Karpas-422 (cell line): ENCODE results near the gene CHCHD6. TPM values are rescaled to one million over a fixed set of nuclear protein-coding genes. Genes with fewer than 3 reads are reported as not detected.

Experiments
- DNase-seq: peaks from one replicate; pipeline ENCODE4 v3.0.0-alpha.2; 2015
- H2AFZ ChIP-seq: fragments of 200-600 bp; sonication (generic); 2 replicates; pipeline ENCODE4 v1.6.1; 2014; ENCODE audit warnings: antibody characterized with exemption, low read length, mixed read lengths
- H3K27ac ChIP-seq: fragments of 200-600 bp; sonication (generic); 2 replicates; pipeline ENCODE4 v1.5.1; 2014; ENCODE audit warnings: mild to moderate bottlenecking, low read length, moderate library complexity
- H3K27me3 ChIP-seq: fragments of 200-600 bp; sonication (generic); 2 replicates; pipeline ENCODE4 v1.6.1; 2014; ENCODE audit warnings: low read length, mixed read lengths
- H3K36me3 ChIP-seq: fragments of 200-600 bp; sonication (generic); 2 replicates; pipeline ENCODE4 v1.6.1; 2014; ENCODE audit warnings: low read length, mixed read lengths; ENCODE audit not compliant: insufficient read depth
- H3K4me1 ChIP-seq: fragments of 200-600 bp; sonication (generic); 2 replicates; pipeline ENCODE4 v1.6.1; 2014; ENCODE audit warnings: mild to moderate bottlenecking, low read length, mixed read lengths
- H3K4me2 ChIP-seq: fragments of 200-600 bp; sonication (generic); 2 replicates; pipeline ENCODE4 v1.6.1; 2014; ENCODE audit warnings: low read length, low read depth, mild to moderate bottlenecking; ENCODE audit not compliant: poor library complexity, severe bottlenecking
- H3K4me3 ChIP-seq: fragments of 200-600 bp; sonication (generic); 2 replicates; pipeline ENCODE4 v1.5.1; 2014; ENCODE audit warnings: mild to moderate bottlenecking, antibody characterized with exemption, low read length, mixed read lengths
- H3K79me2 ChIP-seq: fragments of 200-600 bp; sonication (generic); 2 replicates; pipeline ENCODE4 v1.6.1; 2014; ENCODE audit warnings: mild to moderate bottlenecking, low read length, mixed read lengths
- H3K9ac ChIP-seq: fragments of 200-600 bp; sonication (generic); 2 replicates; pipeline ENCODE4 v1.6.0; 2014; ENCODE audit warnings: low read length
- H3K9me2 ChIP-seq: fragments of 200-600 bp; sonication (generic), shearing (Covaris generic); replicated peaks from 2 replicates; pipeline ENCODE4 v1.6.0; 2014; ENCODE audit warnings: mild to moderate bottlenecking, low read length, moderate library complexity; ENCODE audit not compliant: insufficient read depth
- H3K9me3 ChIP-seq: fragments of 300-700, 200-600 bp; sonication (generic); 2 replicates; pipeline ENCODE4 v1.6.1; 2014; ENCODE audit warnings: low read length, mixed read lengths
- H4K20me1 ChIP-seq: fragments of 200-600 bp; sonication (generic); 2 replicates; pipeline ENCODE4 v1.6.1; 2014; ENCODE audit warnings: mild to moderate bottlenecking, antibody characterized with exemption, low read length, low read depth; ENCODE audit not compliant: insufficient read depth
- total RNA-seq: library from RNA; depleted of rRNA; stranded (reverse); fragments of >200 nt; shearing (Covaris generic); gene quantifications from 2 replicates; pipeline ENCODE4 v1.2.3, GENCODE V29; 2014; ENCODE audit warnings: low replicate concordance

The CHCHD6 gene
- total RNA-seq, 1 experiment from 2014 or later: 12.8 TPM

DNA sequence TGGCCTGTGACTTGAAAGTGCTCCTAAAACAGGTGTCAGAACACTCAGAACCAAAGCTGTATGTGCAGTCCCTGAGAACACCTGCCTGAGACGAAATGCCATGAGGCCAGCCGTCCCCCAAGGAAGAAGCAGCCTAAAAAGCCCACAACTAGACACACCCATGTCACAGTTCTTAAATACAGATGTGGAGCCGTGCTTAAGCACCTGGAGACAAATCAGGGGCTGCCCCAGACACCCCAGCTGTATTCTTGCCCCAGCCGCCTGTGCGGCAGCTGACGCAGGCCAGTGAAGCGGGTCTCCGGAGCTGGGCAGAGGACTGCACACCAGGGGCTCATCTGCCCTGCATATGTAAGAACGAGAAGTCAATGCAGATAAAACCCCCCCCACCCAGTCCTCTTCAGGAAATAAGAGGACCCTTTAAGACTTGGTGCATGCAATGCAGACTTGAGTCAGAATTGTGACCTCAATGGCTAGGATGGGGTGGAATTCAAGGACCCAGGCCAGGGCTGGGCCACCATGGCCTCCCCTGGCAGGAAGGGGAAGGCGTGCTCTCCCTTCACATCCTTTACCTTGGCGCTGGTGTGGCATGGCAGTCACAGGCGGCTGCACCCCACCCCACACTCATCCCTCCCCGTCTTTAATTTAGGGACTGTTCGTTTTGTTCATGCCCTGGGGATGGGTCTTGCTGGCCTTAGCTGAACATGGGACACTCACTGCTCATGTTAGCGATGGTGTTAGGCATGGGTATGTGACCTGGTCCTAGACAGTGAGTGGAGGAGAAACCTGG lies 251.2 kb downstream of the CHCHD6 start:
- no peaks in the 10 kb centered on the region for H3K36me3 ChIP-seq
- H3K79me2 ChIP-seq: no peaks in the 10 kb centered on the region
- no peak overlapping the region for H2AFZ ChIP-seq
- peak; percentile 51 for DNase-seq
- no peaks in the 10 kb centered on the region for H3K9me2 ChIP-seq
- H3K9ac ChIP-seq: no peak overlapping the region
- H3K4me1 ChIP-seq: peaks cover 10% of the 10 kb centered on the region; the same call in 1 of the 2 replicates
- 0 out of 2 replicates have a peak, but pooled peaks cover 10% of the 10 kb centered on the region for H4K20me1 ChIP-seq
- no peak overlapping the region for H3K4me2 ChIP-seq
- no peak overlapping the region for H3K27ac ChIP-seq
- no peaks in the 10 kb centered on the region for H3K9me3 ChIP-seq
- no peak overlapping the region for H3K4me3 ChIP-seq
- no peaks in the 10 kb centered on the region for H3K27me3 ChIP-seq

- no peaks in the 10 kb centered on the region for H3K79me2 ChIP-seq
- no peaks in the 10 kb centered on the region for H3K27me3 ChIP-seq
- H3K9ac ChIP-seq: no peak overlapping the region
- H3K4me1 ChIP-seq: peaks cover 10% of the 10 kb centered on the region; the same call in 1 of the 2 replicates
- no peaks in the 10 kb centered on the region for H3K9me3 ChIP-seq
- 0 out of 2 replicates have a peak, but pooled peaks cover 10% of the 10 kb centered on the region for H4K20me1 ChIP-seq
- no peak overlapping the region for H3K27ac ChIP-seq
- H2AFZ ChIP-seq: no peak overlapping the region
- no peaks in the 10 kb centered on the region for H3K36me3 ChIP-seq
- no peak overlapping the region for H3K4me2 ChIP-seq
- DNase-seq: no peak
- H3K4me3 ChIP-seq: no peak overlapping the region
- H3K9me2 ChIP-seq: no peaks in the 10 kb centered on the region
Observed at GRCh38 chr3:126956361-126956760, 252.3 kb downstream of the CHCHD6 start.

DNA sequence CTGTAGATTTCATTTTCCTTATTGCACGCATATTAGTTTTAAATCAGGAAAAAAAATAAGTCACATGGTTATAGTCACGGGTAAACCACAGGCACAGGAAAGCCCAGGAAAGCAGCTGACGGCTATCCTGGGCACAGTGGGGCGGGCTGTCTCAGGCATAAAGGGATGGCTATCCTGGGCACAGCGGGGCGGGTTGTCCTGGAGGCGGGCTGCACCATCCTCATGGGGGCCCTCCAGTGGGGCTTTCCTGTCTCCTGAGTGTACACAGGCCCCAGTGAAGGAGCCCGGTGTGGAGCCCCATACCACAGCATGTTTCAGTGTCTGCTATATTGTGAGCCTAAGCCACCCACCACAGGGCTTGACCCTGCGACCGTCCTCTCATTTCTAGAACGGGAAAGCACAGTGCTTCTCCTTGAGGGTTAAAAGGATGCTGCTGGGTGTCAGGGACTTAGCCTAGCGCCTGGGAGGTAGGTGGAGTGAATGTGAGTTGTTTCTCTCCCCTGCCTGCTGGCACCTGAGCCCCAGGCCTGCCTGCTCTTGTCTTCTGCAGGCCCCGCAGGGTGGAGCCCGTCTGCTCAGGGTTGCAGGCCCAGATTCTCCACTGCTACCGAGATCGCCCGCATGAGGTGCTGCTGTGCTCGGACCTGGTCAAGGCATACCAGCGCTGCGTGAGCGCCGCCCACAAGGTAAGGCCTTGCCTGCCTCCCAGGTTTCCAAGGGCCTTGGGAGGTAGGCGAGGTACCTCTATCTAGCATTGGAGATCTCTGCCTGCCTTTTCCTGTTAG lies 253.0 kb downstream of the CHCHD6 start:
- no peak overlapping the region for H3K4me3 ChIP-seq
- H3K36me3 ChIP-seq: no peaks in the 10 kb centered on the region
- H3K9ac ChIP-seq: no peak overlapping the region
- no peaks in the 10 kb centered on the region for H3K79me2 ChIP-seq
- no peak for DNase-seq
- no peaks in the 10 kb centered on the region for H3K27me3 ChIP-seq
- H3K9me2 ChIP-seq: no peaks in the 10 kb centered on the region
- H2AFZ ChIP-seq: no peak overlapping the region
- 0 out of 2 replicates have a peak, but pooled peaks cover 10% of the 10 kb centered on the region for H4K20me1 ChIP-seq
- H3K9me3 ChIP-seq: no peaks in the 10 kb centered on the region
- H3K4me2 ChIP-seq: no peak overlapping the region
- H3K27ac ChIP-seq: no peak overlapping the region
- H3K4me1 ChIP-seq: peaks cover 10% of the 10 kb centered on the region; the same call in 1 of the 2 replicates

- no peak overlapping the region for H3K4me2 ChIP-seq
- H3K4me1 ChIP-seq: peaks cover 10% of the 10 kb centered on the region; the same call in 1 of the 2 replicates
- no peaks in the 10 kb centered on the region for H3K9me3 ChIP-seq
- H3K4me3 ChIP-seq: no peak overlapping the region
- no peaks in the 10 kb centered on the region for H3K27me3 ChIP-seq
- no peak overlapping the region for H2AFZ ChIP-seq
- H3K79me2 ChIP-seq: no peaks in the 10 kb centered on the region
- no peak overlapping the region for H3K9ac ChIP-seq
- H3K9me2 ChIP-seq: no peaks in the 10 kb centered on the region
- no peak overlapping the region for H3K27ac ChIP-seq
- no peak for DNase-seq
- no peaks in the 10 kb centered on the region for H3K36me3 ChIP-seq
- 0 out of 2 replicates have a peak, but pooled peaks cover 10% of the 10 kb centered on the region for H4K20me1 ChIP-seq
Observed at GRCh38 chr3:126957776-126958637, 254.0 kb downstream of the CHCHD6 start.

DNA sequence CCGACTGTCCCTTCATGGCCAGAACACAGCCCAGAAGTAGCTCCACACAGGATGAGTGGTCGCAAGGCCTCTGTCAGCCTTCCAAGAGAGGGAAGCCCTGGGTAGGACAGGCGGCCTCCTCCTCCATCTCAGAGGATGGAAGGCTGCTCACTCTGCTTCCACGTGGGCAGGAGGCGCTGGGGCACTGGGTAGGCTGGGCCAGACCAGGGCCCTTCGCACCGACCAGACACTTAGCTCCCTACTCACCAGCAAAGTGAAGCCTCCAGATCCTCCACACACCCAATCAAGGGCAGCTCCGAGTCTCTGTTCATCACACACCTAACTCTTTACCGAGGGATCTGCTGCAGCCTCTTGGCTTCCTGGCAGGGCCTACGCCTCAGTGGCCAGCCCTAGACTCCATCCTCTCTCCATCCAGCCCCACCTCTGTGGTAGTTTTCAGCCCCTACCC lies 254.6 kb downstream of the CHCHD6 start:
- Histone ChIP-seq H3K9me3 (no peaks in the 10 kb centered on the region), H3K9ac (no peak overlapping the region), H3K27ac (no peak overlapping the region), H3K9me2 (no peaks in the 10 kb centered on the region), H3K4me3 (no peak overlapping the region), H3K36me3 (no peaks in the 10 kb centered on the region), H4K20me1 (0 out of 2 replicates have a peak, but pooled peaks cover 10% of the 10 kb centered on the region), H3K4me2 (no peak overlapping the region), H2AFZ (no peak overlapping the region), H3K4me1 (peaks cover 10% of the 10 kb centered on the region; the same call in 1 of the 2 replicates), H3K79me2 (no peaks in the 10 kb centered on the region), H3K27me3 (no peaks in the 10 kb centered on the region)
- DNase-seq: no peak

DNA sequence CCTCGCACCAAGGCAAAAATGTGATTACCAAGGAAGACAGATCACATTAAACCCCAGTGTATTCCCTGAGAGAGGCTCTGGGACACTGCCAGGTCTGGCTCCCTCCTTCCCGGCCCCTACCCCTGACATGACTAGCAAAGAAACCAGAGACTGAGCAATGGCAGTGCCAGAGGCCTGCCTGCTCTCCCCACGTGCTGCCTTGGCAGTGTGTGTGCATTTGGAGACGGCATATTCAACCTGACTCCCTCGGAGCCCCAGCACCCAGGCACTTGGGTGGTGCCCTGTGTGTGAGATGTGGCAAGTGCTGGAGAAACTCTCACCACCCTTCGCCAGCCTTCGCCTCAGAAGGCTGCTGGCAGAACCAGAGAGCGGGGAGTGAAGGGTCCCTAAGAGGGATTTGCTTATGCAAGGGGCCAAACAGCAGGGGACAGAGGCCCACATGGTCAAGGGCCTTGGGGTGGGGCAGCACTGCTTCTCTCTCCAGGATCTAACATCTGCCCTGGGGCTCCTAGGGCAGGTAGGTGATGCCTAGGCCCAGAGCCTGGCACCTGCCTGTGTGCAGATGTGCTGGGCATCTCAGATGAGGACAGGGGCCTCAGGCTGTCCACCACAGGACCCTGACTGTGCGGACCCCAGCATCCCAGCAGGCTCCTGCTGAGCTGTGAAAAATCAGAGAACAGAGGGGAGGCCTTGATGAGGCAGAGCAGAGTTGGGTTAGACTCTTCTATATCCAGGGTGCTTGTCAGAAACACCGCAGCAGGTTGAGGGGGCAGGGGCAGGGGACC lies 255.3 kb downstream of the CHCHD6 start:
- H3K79me2 ChIP-seq: no peaks in the 10 kb centered on the region
- no peak overlapping the region for H3K9ac ChIP-seq
- 0 out of 2 replicates have a peak, but pooled peaks cover 10% of the 10 kb centered on the region for H4K20me1 ChIP-seq
- no peaks in the 10 kb centered on the region for H3K9me3 ChIP-seq
- no peak overlapping the region for H3K4me3 ChIP-seq
- no peaks in the 10 kb centered on the region for H3K9me2 ChIP-seq
- H3K27me3 ChIP-seq: no peaks in the 10 kb centered on the region
- no peaks in the 10 kb centered on the region for H3K36me3 ChIP-seq
- no peak overlapping the region for H2AFZ ChIP-seq
- H3K27ac ChIP-seq: no peak overlapping the region
- DNase-seq: no peak
- H3K4me2 ChIP-seq: no peak overlapping the region
- peaks cover 10% of the 10 kb centered on the region; the same call in 1 of the 2 replicates for H3K4me1 ChIP-seq

DNA sequence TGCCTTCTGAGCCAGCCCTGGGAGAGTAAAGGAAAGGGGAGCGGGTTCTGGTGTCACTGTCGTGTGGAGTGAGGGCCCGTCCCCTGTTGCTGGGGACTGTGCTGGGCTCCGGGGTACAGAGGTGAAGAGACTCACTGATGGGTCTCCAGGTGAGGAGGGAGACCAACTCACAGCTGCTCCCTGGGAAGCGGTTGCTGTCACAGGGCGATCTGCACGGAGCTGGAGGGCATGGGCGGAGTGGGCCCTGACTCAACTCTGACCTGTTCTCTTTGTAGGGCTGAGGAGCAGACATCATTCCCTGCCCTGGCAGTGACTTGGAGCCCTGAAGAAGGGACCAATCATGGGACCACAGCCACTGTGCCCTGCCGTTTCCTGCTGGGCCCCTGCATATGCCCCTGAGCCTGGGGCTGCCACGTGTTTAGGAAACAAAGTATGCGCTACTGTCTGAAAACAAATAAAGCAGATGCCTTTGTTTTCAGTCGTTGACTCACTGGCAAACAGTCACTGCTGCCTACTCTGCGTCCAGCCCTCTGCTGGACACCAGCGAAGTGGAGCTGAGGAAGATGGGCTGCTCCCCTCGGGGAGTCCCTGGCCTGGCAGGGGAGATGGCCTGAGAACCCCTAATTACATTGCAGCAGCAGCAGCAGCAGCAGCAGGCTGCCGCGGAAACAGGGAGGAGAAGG lies 256.0 kb downstream of the CHCHD6 start:
- H3K9me3 ChIP-seq: no peaks in the 10 kb centered on the region
- no peak overlapping the region for H3K4me3 ChIP-seq
- no peaks in the 10 kb centered on the region for H3K79me2 ChIP-seq
- H2AFZ ChIP-seq: no peak overlapping the region
- peaks cover 3% of the 10 kb centered on the region; the same call in 1 of the 2 replicates for H3K4me1 ChIP-seq
- H3K27ac ChIP-seq: no peak overlapping the region
- H3K4me2 ChIP-seq: no peak overlapping the region
- H3K9me2 ChIP-seq: no peaks in the 10 kb centered on the region
- H3K9ac ChIP-seq: no peak overlapping the region
- H3K27me3 ChIP-seq: no peaks in the 10 kb centered on the region
- DNase-seq: no peak
- 0 out of 2 replicates have a peak, but pooled peaks cover 3% of the 10 kb centered on the region for H4K20me1 ChIP-seq
- H3K36me3 ChIP-seq: no peaks in the 10 kb centered on the region
